ENCODE measurements around the gene ZNF20. TPM values are rescaled to one million over a fixed set of nuclear protein-coding genes. Genes with fewer than 3 reads are reported as not detected.
A peak's percentile ranks its signal among the peaks of the same experiment; 100 is the strongest.

The ZNF20 gene
- total RNA-seq, 4 donors from 2014 or later, result 1.2 to 10.4 (median 5.1) TPM

- no peaks in the 10 kb centered on the region for H3K27me3 ChIP-seq
- TF ChIP-seq, protein P1, sequence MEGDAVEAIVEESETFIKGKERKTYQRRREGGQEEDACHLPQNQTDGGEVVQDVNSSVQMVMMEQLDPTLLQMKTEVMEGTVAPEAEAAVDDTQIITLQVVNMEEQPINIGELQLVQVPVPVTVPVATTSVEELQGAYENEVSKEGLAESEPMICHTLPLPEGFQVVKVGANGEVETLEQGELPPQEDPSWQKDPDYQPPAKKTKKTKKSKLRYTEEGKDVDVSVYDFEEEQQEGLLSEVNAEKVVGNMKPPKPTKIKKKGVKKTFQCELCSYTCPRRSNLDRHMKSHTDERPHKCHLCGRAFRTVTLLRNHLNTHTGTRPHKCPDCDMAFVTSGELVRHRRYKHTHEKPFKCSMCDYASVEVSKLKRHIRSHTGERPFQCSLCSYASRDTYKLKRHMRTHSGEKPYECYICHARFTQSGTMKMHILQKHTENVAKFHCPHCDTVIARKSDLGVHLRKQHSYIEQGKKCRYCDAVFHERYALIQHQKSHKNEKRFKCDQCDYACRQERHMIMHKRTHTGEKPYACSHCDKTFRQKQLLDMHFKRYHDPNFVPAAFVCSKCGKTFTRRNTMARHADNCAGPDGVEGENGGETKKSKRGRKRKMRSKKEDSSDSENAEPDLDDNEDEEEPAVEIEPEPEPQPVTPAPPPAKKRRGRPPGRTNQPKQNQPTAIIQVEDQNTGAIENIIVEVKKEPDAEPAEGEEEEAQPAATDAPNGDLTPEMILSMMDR (IDR thresholded peaks at IDR 0.05), result no peak
- no peak for TF ChIP-seq POLR2A (IDR thresholded peaks at IDR 0.05)
- H3K36me3 ChIP-seq, result peaks cover 0 to 38% (median 0%) of the 10 kb centered on the region in 3 donors
- peaks cover 0 to 13% (median 0%) of the 10 kb centered on the region in 4 donors for H3K9me3 ChIP-seq
- H3K4me3 ChIP-seq, result no peak overlapping the region
- H3K27ac ChIP-seq, result no peak overlapping the region
- 84 to 92% methylated on average over 9 of the region's 9 CpGs for WGBS, 2 donors
- H3K4me1 ChIP-seq, result peaks cover 0 to 1% (median 0%) of the 10 kb centered on the region in 4 donors
- no peak for DNase-seq (ENCODE audit: low spot score in 2 of 2)
Observed at GRCh38 chr19:12098040-12098439, 42.1 kb downstream of the ZNF20 start.

GRCh38 chr19:12095111-12095790 lies 44.9 kb downstream of the ZNF20 start:
- Histone ChIP-seq H3K27ac (no peak overlapping the region), H3K4me1 (peaks cover 0 to 9% (median 2%) of the 10 kb centered on the region in 4 donors), H3K4me3 (no peak overlapping the region), H3K27me3 (no peaks in the 10 kb centered on the region), H3K9me3 (no peaks in the 10 kb centered on the region), H3K36me3 (peaks cover 0 to 29% (median 0%) of the 10 kb centered on the region in 3 donors)
- no peak for DNase-seq (ENCODE audit: low spot score in 2 of 2)
- 97 to 98% methylated on average over 4 of the region's 4 CpGs for WGBS, 2 donors
- no peak for TF ChIP-seq EP300 (IDR thresholded peaks at IDR 0.05)
- TF ChIP-seq, protein P1 (IDR thresholded peaks at IDR 0.05), result no peak
- TF ChIP-seq POLR2A (IDR thresholded peaks at IDR 0.05), result no peak

DNA sequence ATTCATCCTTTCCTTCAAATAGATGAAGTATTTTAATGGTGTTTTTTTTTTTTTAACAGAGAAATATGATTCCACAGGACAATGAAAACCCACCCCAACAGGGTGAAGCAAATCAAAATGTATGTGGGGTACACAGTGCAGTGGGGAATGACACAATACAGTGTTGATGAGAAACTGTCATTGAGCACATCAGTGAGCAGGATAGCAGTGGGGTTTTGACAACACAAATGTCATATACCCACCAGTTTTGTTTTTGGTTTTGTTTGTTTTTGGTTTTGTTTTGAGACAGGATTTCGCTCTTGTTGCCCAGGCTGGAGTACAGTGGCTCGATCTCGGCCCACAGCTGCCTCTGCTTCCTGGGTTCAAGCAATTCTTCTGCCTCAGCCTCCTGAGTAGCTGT lies 46.4 kb downstream of the ZNF20 start:
- no peaks in the 10 kb centered on the region for H3K9me3 ChIP-seq
- no peaks in the 10 kb centered on the region for H3K27me3 ChIP-seq
- H3K27ac ChIP-seq, result no peak overlapping the region
- H3K4me1 ChIP-seq, result peaks cover 0 to 9% (median 2%) of the 10 kb centered on the region in 4 donors
- peaks cover 0 to 17% (median 0%) of the 10 kb centered on the region in 3 donors for H3K36me3 ChIP-seq
- TF ChIP-seq POLR2A (IDR thresholded peaks at IDR 0.05), result no peak
- TF ChIP-seq EP300 (IDR thresholded peaks at IDR 0.05), result no peak
- TF ChIP-seq, protein P1 (IDR thresholded peaks at IDR 0.05), result no peak
- DNase-seq (ENCODE audit: low spot score in 2 of 2), result no peak
- H3K4me3 ChIP-seq, result no peak overlapping the region
- 89 to 97% methylated on average over 3 of the region's 3 CpGs for WGBS, 2 donors

- H3K36me3 ChIP-seq, result peaks cover 0 to 9% (median 0%) of the 10 kb centered on the region in 3 donors
- H3K27me3 ChIP-seq, result no peaks in the 10 kb centered on the region
- no peak for DNase-seq (ENCODE audit: low spot score in 2 of 2)
- H3K9me3 ChIP-seq, result no peaks in the 10 kb centered on the region
- 17 to 22% methylated on average over 10 of the region's 10 CpGs for WGBS, 2 donors
- peak overlapping the region; percentile 39 to 67 (median 50) for H3K4me3 ChIP-seq
- no peak overlapping the region for H3K27ac ChIP-seq
- H3K4me1 ChIP-seq, result peaks cover 0 to 9% (median 2%) of the 10 kb centered on the region in 4 donors
- TF ChIP-seq, protein P1 (IDR thresholded peaks at IDR 0.05), result no peak
- TF ChIP-seq EP300 (IDR thresholded peaks at IDR 0.05) (no peak), POLR2A (IDR thresholded peaks at IDR 0.05) (no peak)
Observed at GRCh38 chr19:12092956-12093355, 47.2 kb downstream of the ZNF20 start.

DNA sequence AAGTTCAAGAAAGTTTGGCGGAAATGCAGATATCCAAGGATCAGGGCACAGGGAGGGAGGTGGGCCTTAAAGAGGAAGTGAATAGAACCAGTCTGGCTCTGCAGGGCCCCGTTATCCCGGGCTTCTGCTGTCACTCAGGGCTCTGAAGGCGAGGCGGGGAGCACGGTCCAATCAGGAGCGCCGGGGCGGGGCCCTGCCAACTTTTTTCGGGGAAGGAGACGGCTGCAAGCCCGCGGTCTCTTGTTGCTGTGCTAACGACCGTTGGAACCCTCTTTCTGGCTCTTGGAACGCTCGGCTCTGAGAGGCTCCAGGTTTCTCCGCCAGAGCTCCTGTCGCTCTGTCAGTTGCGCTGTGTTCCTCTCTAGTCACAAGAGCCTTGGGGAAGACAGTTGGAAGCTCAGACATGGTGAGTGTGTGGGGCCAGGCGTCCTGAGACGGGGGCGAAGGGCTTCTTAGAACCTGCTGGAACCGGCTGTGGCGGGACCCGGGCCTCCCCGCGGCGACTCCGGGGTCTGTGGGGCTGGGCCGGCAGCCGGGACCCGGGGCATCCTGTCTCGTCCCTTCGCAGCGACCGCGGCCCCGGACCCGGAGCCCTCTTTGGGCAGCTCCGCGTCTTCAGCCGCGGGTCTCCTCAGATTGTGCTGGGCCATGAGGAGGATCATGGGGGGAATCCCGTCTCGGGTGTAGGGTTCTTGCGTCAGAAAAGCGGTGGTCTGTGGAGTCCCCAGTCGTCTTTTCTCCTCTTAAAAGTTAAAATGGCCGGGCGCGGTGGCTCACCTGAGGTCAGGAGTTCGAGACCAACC lies 47.9 kb downstream of the ZNF20 start:
- peak; percentile 44 to 58 for DNase-seq (ENCODE audit: low spot score in 2 of 2)
- Histone ChIP-seq H3K27ac (peak overlapping the region in 3 of 4 donors; percentile 37 to 85 (median 41)), H3K4me1 (peaks cover 0 to 9% (median 2%) of the 10 kb centered on the region in 4 donors), H3K36me3 (peaks cover 0 to 6% (median 0%) of the 10 kb centered on the region in 3 donors), H3K9me3 (no peaks in the 10 kb centered on the region), H3K4me3 (peak overlapping the region; percentile 39 to 67 (median 50)), H3K27me3 (no peaks in the 10 kb centered on the region)
- TF ChIP-seq EP300 (IDR thresholded peaks at IDR 0.05) (peak in 1 of 2 donors; percentile 47), POLR2A (IDR thresholded peaks at IDR 0.05) (peak in 1 of 2 donors; percentile 40)
- TF ChIP-seq, protein P1 (IDR thresholded peaks at IDR 0.05), result no peak
- 1 to 2% methylated on average over 27 to 46 of the region's 53 CpGs for WGBS, 2 donors
